HFFc6 (cell line): Measurements from ENCODE around the gene HGFAC. TPM values are rescaled to one million over a fixed set of nuclear protein-coding genes. Genes with fewer than 3 reads are reported as not detected.

Experiments
- DNase-seq: peaks from one replicate; pipeline ENCODE4 v3.0.0-alpha.2; 2018
- H3K27ac Mint-ChIP-seq: 2 replicates; pipeline ENCODE4 v1.8.0; 2020; ENCODE audit warnings: mild to moderate bottlenecking, mixed read lengths
- H3K27me3 Mint-ChIP-seq: 2 replicates; pipeline ENCODE4 v1.8.0; 2021; ENCODE audit warnings: mild to moderate bottlenecking, moderate library complexity, mixed read lengths; ENCODE audit not compliant: insufficient read depth
- H3K36me3 Mint-ChIP-seq: 2 replicates; pipeline ENCODE4 v1.8.0; 2021; ENCODE audit warnings: low read depth, mixed read lengths
- H3K4me1 Mint-ChIP-seq: 2 replicates; pipeline ENCODE4 v1.8.0; 2020; ENCODE audit warnings: low read depth, mixed read lengths
- H3K4me3 Mint-ChIP-seq: 2 replicates; pipeline ENCODE4 v1.8.0; 2020; ENCODE audit warnings: mild to moderate bottlenecking, moderate library complexity, mixed read lengths
- H3K9me3 Mint-ChIP-seq: 2 replicates; pipeline ENCODE4 v1.8.0; 2020; ENCODE audit warnings: mild to moderate bottlenecking, mixed read lengths
- total RNA-seq, 6 experiments: library from RNA; stranded (reverse); fragmentation: NEBNext Ultra II Directional; extraction: Animal tissue kit (Norgen Biotek cat#: 25700); gene quantifications; 2 replicates in 1 of 6; 3 replicates in 5 of 6; pipeline ENCODE4 v1.2.3, GENCODE V29; 2021
- TF ChIP-seq, protein P1 (sequence below): fragments of 200-600 bp; sonication (generic); IDR thresholded peaks from 2 replicates; pipeline ENCODE4 v1.5.0; 2021; ENCODE audit warnings: antibody characterized with exemption, mild to moderate bottlenecking

Gene HGFAC
- total RNA-seq, 6 experiments from 2014 or later: 0.07 TPM; not detected in 5

DNA sequence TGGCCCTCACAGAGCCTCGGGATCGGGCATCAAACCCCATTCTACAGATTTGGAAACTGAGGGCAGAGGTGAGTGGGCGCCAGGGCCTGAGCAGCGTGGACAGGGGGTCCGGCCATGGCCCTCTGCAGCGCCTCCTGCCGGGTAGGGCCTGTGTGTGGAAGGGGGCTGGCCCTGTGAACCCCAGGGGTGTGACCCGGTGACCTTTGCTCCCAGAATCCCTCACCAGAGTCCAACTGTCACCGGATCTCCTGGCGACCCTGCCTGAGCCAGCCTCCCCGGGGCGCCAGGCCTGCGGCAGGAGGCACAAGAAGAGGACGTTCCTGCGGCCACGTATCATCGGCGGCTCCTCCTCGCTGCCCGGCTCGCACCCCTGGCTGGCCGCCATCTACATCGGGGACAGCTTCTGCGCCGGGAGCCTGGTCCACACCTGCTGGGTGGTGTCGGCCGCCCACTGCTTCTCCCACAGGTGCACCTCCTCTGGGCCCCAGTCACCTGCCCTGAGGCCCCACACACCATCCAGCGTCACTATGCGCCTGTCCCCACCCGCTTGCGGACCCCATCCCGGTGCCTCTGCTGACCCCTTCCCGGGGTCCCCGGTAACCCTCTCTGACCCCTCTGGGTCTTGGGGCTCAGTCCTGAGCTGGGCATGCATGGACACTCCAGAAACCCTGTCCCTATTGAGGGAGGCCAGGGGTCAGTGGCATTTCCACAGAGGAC lies 4.2 kb downstream of the HGFAC start:
- TF ChIP-seq, protein P1, sequence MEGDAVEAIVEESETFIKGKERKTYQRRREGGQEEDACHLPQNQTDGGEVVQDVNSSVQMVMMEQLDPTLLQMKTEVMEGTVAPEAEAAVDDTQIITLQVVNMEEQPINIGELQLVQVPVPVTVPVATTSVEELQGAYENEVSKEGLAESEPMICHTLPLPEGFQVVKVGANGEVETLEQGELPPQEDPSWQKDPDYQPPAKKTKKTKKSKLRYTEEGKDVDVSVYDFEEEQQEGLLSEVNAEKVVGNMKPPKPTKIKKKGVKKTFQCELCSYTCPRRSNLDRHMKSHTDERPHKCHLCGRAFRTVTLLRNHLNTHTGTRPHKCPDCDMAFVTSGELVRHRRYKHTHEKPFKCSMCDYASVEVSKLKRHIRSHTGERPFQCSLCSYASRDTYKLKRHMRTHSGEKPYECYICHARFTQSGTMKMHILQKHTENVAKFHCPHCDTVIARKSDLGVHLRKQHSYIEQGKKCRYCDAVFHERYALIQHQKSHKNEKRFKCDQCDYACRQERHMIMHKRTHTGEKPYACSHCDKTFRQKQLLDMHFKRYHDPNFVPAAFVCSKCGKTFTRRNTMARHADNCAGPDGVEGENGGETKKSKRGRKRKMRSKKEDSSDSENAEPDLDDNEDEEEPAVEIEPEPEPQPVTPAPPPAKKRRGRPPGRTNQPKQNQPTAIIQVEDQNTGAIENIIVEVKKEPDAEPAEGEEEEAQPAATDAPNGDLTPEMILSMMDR: no peak
- no peak for DNase-seq
- Mint-ChIP-seq H3K4me1 (0 out of 2 replicates have a peak, but pooled peaks cover 5% of the 10 kb centered on the region), H3K4me3 (no peak overlapping the region), H3K27ac (no peak overlapping the region), H3K9me3 (no peaks in the 10 kb centered on the region), H3K27me3 (no peaks in the 10 kb centered on the region), H3K36me3 (no peaks in the 10 kb centered on the region)

- no peak overlapping the region for H3K27ac Mint-ChIP-seq
- H3K27me3 Mint-ChIP-seq: no peaks in the 10 kb centered on the region; the same call in 1 of the 2 replicates
- TF ChIP-seq, protein P1: no peak
These were observed 5.0 kb downstream of the HGFAC start for GRCh38 chr4:3446631-3447320.

GRCh38 chr4:3447431-3448395 lies 5.9 kb downstream of the HGFAC start:
- H3K36me3 Mint-ChIP-seq: no peaks in the 10 kb centered on the region
- H3K4me1 Mint-ChIP-seq: peaks cover 13% of the 10 kb centered on the region
- H3K4me3 Mint-ChIP-seq: no peak overlapping the region
- DNase-seq: no peak
- TF ChIP-seq, protein P1: no peak
- no peaks in the 10 kb centered on the region for H3K9me3 Mint-ChIP-seq
- H3K27me3 Mint-ChIP-seq: no peaks in the 10 kb centered on the region; the same call in 1 of the 2 replicates
- no peak overlapping the region for H3K27ac Mint-ChIP-seq

More at GRCh38 chr4:3446631-3447320, 5.0 kb downstream of the HGFAC start:
- Mint-ChIP-seq H3K4me3 (no peak overlapping the region), H3K9me3 (no peaks in the 10 kb centered on the region), H3K36me3 (no peaks in the 10 kb centered on the region), H3K4me1 (peaks cover 6% of the 10 kb centered on the region)
- no peak for DNase-seq

- Mint-ChIP-seq H3K27ac (no peak overlapping the region), H3K36me3 (no peaks in the 10 kb centered on the region), H3K27me3 (no peaks in the 10 kb centered on the region; the same call in 1 of the 2 replicates), H3K4me3 (no peak overlapping the region), H3K4me1 (peaks cover 13% of the 10 kb centered on the region), H3K9me3 (no peaks in the 10 kb centered on the region)
- TF ChIP-seq, protein P1: no peak
- DNase-seq: no peak
These were observed 7.3 kb downstream of the HGFAC start for GRCh38 chr4:3449047-3449573.
